ENCODE data around the gene A3GALT2. TPM values are rescaled to one million over a fixed set of nuclear protein-coding genes. Genes with fewer than 3 reads are reported as not detected.

Gene A3GALT2
- total RNA-seq, 4 donors from 2014 or later = 0.89 TPM; not detected in 3

DNA sequence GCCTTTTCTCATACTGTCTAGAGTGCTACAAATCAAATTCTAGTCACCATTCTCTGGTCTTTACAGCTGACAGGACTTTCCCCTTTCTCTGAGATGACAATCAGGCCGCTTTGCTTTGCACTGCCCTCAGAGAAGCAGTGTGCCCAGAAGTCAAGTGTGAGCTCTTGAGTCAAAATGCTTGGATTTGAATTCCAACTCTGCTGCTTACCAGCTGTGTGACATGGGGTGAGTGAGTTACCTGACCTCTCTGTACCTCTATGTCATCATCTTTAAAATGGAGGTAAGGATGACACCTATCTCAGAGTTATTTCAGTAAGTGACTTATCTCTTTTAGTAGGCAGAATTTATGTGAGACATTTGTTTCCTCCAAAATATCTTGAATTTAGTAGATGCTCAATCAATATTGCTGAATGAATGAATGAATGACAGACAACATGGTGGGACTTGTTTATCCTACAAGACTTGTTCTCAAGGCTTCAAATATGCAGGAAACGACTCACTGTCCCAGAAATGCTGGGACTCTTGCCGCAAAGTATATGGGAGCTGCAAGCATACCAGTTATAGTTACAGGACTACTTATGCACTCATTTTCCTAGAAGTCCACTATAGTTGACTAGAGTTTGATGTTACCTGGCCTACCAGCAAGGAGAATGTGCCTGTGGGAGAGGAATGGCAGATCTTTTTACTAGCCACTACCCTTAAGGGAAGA lies 38.1 kb upstream of the A3GALT2 start:
- intact Hi-C loops (cut with DNase I) = no loop called here
- no peaks in the 10 kb centered on the region for H3K9me3 ChIP-seq
- DNase-seq = peak; percentile 50 to 56
- no peak for TF ChIP-seq POLR2A (IDR thresholded peaks at IDR 0.05)
- TF ChIP-seq, protein P1, sequence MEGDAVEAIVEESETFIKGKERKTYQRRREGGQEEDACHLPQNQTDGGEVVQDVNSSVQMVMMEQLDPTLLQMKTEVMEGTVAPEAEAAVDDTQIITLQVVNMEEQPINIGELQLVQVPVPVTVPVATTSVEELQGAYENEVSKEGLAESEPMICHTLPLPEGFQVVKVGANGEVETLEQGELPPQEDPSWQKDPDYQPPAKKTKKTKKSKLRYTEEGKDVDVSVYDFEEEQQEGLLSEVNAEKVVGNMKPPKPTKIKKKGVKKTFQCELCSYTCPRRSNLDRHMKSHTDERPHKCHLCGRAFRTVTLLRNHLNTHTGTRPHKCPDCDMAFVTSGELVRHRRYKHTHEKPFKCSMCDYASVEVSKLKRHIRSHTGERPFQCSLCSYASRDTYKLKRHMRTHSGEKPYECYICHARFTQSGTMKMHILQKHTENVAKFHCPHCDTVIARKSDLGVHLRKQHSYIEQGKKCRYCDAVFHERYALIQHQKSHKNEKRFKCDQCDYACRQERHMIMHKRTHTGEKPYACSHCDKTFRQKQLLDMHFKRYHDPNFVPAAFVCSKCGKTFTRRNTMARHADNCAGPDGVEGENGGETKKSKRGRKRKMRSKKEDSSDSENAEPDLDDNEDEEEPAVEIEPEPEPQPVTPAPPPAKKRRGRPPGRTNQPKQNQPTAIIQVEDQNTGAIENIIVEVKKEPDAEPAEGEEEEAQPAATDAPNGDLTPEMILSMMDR (IDR thresholded peaks at IDR 0.05) = no peak
- H3K36me3 ChIP-seq = no peaks in the 10 kb centered on the region
- no peaks in the 10 kb centered on the region for H3K27me3 ChIP-seq
- H3K27ac ChIP-seq = peak overlapping the region; percentile 7 to 70 (median 27)
- peaks cover 31 to 47% of the 10 kb centered on the region in 2 donors for H3K4me1 ChIP-seq
- no peak overlapping the region for H3K4me3 ChIP-seq (replicated peaks in 1 of 3)
- WGBS, 2 donors = 67 to 71% methylated on average over 3 of the region's 3 CpGs

DNA sequence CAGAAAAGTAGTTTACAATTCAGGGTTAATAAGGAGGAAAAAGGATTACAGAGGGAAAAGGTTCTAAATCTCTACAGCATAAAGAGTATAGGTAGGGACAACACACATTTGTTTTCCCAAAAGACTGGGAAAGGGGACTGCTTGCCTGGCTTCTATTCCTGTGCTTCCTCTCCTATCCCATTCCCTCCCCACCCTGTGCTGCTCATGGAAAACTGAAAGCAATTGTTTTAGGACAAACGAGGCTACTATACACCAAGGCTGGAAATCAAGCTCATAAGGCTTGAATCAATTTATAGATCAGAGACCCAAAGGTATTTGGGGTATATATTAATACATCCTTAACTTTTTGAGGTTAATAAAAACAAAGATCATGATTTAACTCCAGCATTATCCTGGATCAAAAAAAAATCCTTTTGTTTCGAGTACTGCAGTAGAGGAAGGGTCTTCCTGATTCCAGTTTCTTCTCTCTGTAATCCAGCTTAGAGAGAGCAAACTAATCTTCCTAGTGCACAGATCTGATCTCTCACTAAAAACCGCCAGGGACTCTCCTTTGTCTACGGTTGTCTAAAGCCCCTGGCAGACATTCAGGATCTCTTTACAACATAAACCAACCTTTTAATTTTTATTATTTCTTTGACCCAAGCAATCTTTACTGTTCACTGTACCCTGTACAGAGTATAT lies 37.4 kb upstream of the A3GALT2 start:
- DNase-seq = no peak
- H3K4me3 ChIP-seq (replicated peaks in 1 of 3) = no peak overlapping the region
- intact Hi-C loops (cut with DNase I) = no loop called here
- no peaks in the 10 kb centered on the region for H3K36me3 ChIP-seq
- no peaks in the 10 kb centered on the region for H3K9me3 ChIP-seq
- H3K27me3 ChIP-seq = no peaks in the 10 kb centered on the region
- 42 to 45% methylated on average over 4 of the region's 4 CpGs for WGBS, 2 donors
- peaks cover 24 to 40% of the 10 kb centered on the region in 2 donors for H3K4me1 ChIP-seq
- no peak for TF ChIP-seq POLR2A (IDR thresholded peaks at IDR 0.05)
- TF ChIP-seq, protein P1 (IDR thresholded peaks at IDR 0.05) = no peak
- H3K27ac ChIP-seq = peak overlapping the region; percentile 7 to 70 (median 27)

DNA sequence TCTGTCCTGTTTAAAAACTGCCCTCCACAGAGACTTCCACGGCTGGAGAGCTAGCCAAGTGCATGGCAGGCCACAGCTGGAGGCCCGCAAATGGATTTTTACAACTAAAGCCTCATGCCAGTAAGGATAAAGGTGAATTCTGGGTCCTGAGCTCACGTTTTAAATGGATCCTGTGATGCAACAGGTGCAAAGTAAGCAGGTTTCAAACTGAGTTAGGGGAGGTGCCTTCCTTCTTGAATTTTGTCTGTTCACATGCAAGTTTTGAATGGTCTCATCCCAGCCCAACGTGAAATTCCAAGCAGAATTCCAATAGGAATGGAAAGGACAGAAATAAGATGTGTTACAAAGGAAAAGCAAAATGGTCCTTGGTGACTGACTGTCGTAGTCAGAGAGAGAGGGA lies 36.2 kb upstream of the A3GALT2 start:
- 69 to 74% methylated on average over 5 of the region's 5 CpGs for WGBS, 2 donors
- no peak for DNase-seq
- H3K4me1 ChIP-seq = peaks cover 16 to 28% of the 10 kb centered on the region in 2 donors
- H3K27me3 ChIP-seq = no peaks in the 10 kb centered on the region
- H3K9me3 ChIP-seq = no peaks in the 10 kb centered on the region
- no peak for TF ChIP-seq POLR2A (IDR thresholded peaks at IDR 0.05)
- TF ChIP-seq, protein P1 (IDR thresholded peaks at IDR 0.05) = no peak
- no peaks in the 10 kb centered on the region for H3K36me3 ChIP-seq
- peak overlapping the region in 1 of 3 donors; percentile 70 for H3K27ac ChIP-seq
- no peak overlapping the region for H3K4me3 ChIP-seq (replicated peaks in 1 of 3)
- intact Hi-C loops (cut with DNase I) = no loop called here

DNA sequence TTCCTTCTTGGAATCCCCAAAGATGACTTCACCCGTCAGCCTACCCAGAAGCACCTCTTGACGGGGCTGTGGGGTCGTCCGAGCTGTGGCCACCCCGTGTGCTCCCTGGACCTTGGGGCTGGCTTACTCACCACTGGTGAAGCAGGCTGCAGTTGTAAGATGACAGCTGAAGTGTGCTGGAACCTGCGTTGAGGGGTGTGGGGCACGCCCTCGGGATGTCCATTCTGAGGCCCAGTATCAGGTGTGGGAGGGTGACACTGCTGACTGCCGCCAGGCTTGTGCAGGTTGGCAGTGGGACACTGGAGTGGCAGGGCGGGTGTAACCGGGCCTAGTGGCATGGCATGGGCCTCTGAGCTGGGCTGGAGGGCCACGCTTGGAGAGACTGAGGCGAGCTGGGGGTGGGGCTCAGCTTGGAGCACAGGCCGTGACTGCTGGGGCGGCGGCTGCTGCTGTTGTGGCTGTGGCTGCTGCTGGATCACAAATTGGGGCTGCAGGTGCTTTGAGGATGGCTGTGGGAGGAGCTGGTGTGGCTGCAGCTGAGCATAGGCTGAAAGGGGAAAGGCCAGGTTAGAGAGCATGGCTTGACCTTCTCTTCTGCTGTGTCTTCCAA lies 33.9 kb upstream of the A3GALT2 start:
- intact Hi-C loops (cut with DNase I) = no loop called here
- H3K27ac ChIP-seq = no peak overlapping the region
- WGBS, 2 donors = 76 to 87% methylated on average over 12 to 15 of the region's 16 CpGs
- TF ChIP-seq, protein P1 (IDR thresholded peaks at IDR 0.05) = no peak
- TF ChIP-seq POLR2A (IDR thresholded peaks at IDR 0.05) = no peak
- no peaks in the 10 kb centered on the region for H3K36me3 ChIP-seq
- no peaks in the 10 kb centered on the region for H3K9me3 ChIP-seq
- H3K4me3 ChIP-seq (replicated peaks in 1 of 3) = no peak overlapping the region
- peaks cover 16 to 21% of the 10 kb centered on the region in 2 donors for H3K4me1 ChIP-seq
- no peaks in the 10 kb centered on the region for H3K27me3 ChIP-seq
- no peak for DNase-seq

DNA sequence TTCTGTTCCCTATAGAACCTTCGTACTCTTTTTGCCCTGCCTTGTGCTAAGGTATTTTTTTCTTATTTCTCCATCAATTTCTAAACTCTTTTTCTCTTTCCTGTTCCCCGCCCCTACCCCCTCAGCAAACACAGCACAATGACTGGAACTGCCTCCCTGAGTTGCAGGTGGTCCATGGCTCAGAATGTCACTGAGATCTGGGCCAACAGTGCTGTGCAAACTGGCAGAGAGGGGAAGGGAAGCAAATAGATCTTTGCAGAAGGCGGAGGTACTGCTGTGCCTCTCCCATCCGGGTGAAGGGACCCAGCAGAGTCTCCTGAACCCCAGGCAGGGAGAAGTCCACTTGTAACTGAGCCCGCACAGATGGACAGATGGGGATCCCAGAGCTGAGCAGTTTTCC lies 32.6 kb upstream of the A3GALT2 start:
- no peaks in the 10 kb centered on the region for H3K36me3 ChIP-seq
- TF ChIP-seq, protein P1 (IDR thresholded peaks at IDR 0.05) = no peak
- TF ChIP-seq POLR2A (IDR thresholded peaks at IDR 0.05) = no peak
- H3K4me1 ChIP-seq = peaks cover 10 to 14% of the 10 kb centered on the region in 2 donors
- no peaks in the 10 kb centered on the region for H3K9me3 ChIP-seq
- WGBS, 2 donors = 93 to 94% methylated on average over 5 of the region's 5 CpGs
- no peak overlapping the region for H3K27ac ChIP-seq
- H3K27me3 ChIP-seq = no peaks in the 10 kb centered on the region
- H3K4me3 ChIP-seq (replicated peaks in 1 of 3) = no peak overlapping the region
- intact Hi-C loops (cut with DNase I) = no loop called here
- no peak for DNase-seq

Measured in thyroid gland (tissue), 4 donors.